ENCODE measurements around the gene ANAPC2. TPM values are rescaled to one million over a fixed set of nuclear protein-coding genes. Genes with fewer than 3 reads are reported as not detected.
A peak's percentile ranks its signal among the peaks of the same experiment; 100 is the strongest.

ANAPC2 gene
- total and polyA plus RNA-seq, 10 donors, result 27.8 to 93.0 (median 55.3) TPM

DNA sequence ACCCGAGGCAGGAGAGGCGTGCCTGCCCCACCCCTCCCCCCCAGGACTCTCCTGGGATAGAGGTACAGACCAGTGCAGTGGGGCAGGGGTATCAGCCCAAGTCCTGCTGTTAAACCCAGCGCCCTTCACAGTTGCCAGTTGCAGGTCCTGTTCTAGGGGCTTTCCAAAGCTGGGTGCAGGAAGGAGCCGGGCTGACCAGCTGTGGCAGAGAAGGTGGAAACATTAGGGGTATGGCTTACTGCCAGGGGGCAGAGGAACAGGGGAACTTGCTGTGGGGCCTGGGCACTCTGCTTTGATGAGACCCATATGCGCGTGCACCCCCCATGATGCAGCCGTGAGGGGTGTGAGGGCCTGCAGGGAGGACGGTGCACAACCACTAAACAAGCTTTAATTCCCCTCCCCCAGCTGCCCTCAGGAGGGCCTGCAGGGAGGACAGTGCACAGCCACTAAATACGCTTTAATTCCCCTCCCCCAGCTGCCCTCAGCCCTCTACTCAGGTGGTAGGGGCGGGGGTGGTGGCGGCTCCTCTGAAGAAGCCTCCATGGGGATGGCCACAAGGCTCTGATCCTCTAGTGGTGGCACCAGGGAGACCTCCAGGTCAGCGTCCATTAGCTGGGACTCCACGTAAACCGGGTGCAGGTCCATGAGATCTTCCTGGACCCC, 17.7 kb downstream of the ANAPC2 start:
- peaks cover 10 to 100% (median 71%) of the 10 kb centered on the region in 7 donors for H3K27me3 ChIP-seq (replicated peaks in 1 of 7)
- H3K9me3 ChIP-seq, result no peaks in the 10 kb centered on the region

DNA sequence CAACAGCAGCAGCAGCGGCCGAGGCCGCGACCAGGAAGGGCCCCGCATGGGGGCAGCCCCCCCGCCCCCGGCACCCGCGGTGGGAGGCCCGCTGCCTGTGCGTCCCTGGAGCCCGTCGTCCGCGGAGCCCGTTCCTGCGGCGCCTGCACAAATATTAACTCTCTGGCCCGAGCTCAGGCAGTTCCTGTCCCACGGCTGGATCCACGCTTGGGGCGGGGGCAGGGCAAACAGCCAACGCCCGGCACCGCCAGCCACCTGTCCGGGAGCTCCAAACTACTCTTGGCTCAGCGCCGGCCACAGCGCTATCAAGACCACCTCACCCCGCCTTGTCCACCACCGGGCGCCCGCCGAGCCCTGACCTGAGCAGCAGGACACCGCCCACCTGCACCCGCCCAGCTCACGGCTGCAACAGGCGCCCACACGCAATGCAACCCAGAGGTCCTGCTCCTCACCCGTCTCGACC, 18.4 kb downstream of the ANAPC2 start, which contains the start of gene LRRC26:
LRRC26 (minus strand) TSS at position 156 of the 463 bp plus-strand sequence; CDS start at position 48, 108 bp downstream.
- H3K27ac ChIP-seq, result no peak within 1 kb of the TSS
- H3K9me3 ChIP-seq, result no peaks in the 10 kb centered on the region
- WGBS, 5 donors, result 12 to 23% (median 17%) methylated on average over 24 to 41 of the region's 41 CpGs
- DNase-seq, result no peak
- no peaks in the 10 kb centered on the region for H3K36me3 ChIP-seq
- H3K4me1 ChIP-seq, result peaks cover 12 to 50% (median 35%) of the 10 kb centered on the region in 6 donors
- TF ChIP-seq POLR2A (IDR thresholded peaks at IDR 0.05), result no peak
- TF ChIP-seq, protein P1, sequence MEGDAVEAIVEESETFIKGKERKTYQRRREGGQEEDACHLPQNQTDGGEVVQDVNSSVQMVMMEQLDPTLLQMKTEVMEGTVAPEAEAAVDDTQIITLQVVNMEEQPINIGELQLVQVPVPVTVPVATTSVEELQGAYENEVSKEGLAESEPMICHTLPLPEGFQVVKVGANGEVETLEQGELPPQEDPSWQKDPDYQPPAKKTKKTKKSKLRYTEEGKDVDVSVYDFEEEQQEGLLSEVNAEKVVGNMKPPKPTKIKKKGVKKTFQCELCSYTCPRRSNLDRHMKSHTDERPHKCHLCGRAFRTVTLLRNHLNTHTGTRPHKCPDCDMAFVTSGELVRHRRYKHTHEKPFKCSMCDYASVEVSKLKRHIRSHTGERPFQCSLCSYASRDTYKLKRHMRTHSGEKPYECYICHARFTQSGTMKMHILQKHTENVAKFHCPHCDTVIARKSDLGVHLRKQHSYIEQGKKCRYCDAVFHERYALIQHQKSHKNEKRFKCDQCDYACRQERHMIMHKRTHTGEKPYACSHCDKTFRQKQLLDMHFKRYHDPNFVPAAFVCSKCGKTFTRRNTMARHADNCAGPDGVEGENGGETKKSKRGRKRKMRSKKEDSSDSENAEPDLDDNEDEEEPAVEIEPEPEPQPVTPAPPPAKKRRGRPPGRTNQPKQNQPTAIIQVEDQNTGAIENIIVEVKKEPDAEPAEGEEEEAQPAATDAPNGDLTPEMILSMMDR (IDR thresholded peaks at IDR 0.05 in 8 of 11, conservative IDR thresholded peaks at IDR 0.05 in 3 of 11), result no peak
- no peak for TF ChIP-seq POLR2AphosphoS5 (IDR thresholded peaks at IDR 0.05)
- peaks cover 10 to 100% (median 78%) of the 10 kb centered on the region in 7 donors for H3K27me3 ChIP-seq (replicated peaks in 1 of 7)
- H3K4me3 ChIP-seq, result peak within 1 kb of the TSS; percentile 3 to 68 (median 36)
- intact Hi-C loops (cut with DNase I; ENCODE audit: low total_unique reads), result no loop called here

More for the DNA sequence above, 17.7 kb downstream of the ANAPC2 start:
- peaks cover 12 to 57% (median 35%) of the 10 kb centered on the region in 6 donors for H3K4me1 ChIP-seq
- intact Hi-C loops (cut with DNase I; ENCODE audit: low total_unique reads), result no loop called here
- H3K36me3 ChIP-seq, result no peaks in the 10 kb centered on the region
- WGBS, 5 donors, result 45 to 60% (median 52%) methylated on average over 13 to 14 of the region's 14 CpGs
- H3K27ac ChIP-seq, result no peak overlapping the region
- H3K4me3 ChIP-seq, result no peak overlapping the region
- DNase-seq, result no peak
- TF ChIP-seq, protein P1 (IDR thresholded peaks at IDR 0.05 in 8 of 11, conservative IDR thresholded peaks at IDR 0.05 in 3 of 11), result no peak
- TF ChIP-seq POLR2AphosphoS5 (IDR thresholded peaks at IDR 0.05), result no peak
- TF ChIP-seq POLR2A (IDR thresholded peaks at IDR 0.05), result no peak

DNA sequence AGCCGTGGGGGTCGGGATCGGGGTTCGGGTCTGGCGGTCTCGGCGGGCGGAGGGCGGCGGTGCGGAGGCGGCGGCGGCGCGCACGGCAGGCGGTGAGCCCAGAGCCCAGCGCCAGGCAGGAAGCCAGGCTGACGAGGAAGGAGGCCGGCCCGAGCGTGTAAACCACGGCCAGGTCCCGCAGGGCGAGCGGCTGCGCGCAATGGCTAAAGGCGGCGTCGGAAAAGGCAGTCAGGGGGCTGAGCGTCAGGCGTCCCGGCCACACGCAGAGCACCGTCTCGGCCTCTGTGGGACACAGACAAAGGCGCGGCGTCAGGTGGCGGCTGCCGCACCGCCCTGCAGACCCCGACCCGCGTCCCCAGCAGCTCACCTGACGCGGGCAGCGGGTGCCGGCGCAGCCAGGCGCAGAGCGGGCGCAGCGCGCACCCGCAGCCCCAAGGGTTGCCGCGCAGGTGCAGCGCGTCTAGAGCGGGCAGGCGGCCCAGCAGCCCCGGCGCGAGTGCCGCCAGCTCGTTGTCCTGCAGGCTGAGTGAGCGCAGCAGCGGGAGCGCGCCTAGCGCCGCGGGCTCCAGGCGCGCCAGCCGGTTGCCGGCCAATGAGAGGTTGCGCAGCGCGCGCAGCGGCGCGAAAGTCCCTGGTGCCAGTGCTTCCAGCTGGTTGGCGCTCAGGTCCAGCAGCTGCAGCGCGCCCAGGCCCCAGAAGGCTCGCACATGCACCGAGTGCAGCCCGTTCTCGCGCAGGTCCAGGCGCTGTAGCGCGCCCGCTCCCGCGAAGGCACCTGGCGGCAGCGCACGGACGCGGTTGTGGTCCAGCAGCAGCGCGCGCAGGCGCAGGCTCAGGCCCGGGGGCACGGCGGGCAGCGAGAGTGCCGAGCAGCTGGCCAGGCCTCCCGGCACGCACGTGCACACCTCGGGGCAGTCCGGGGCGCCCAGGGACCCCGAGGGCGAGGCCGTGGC, 19.2 kb downstream of the ANAPC2 start:
- no peak for DNase-seq
- H3K36me3 ChIP-seq, result no peaks in the 10 kb centered on the region
- H3K4me1 ChIP-seq, result peaks cover 12 to 42% (median 34%) of the 10 kb centered on the region in 6 donors
- H3K27me3 ChIP-seq (replicated peaks in 1 of 7), result peaks cover 13 to 100% (median 85%) of the 10 kb centered on the region in 7 donors
- no peak overlapping the region for H3K27ac ChIP-seq
- intact Hi-C loops (cut with DNase I; ENCODE audit: low total_unique reads), result no loop called here
- TF ChIP-seq, protein P1 (IDR thresholded peaks at IDR 0.05 in 8 of 11, conservative IDR thresholded peaks at IDR 0.05 in 3 of 11), result no peak
- no peak for TF ChIP-seq POLR2A (IDR thresholded peaks at IDR 0.05)
- TF ChIP-seq POLR2AphosphoS5 (IDR thresholded peaks at IDR 0.05), result no peak
- H3K4me3 ChIP-seq, result peak overlapping the region; percentile 3 to 68 (median 36)
- no peaks in the 10 kb centered on the region for H3K9me3 ChIP-seq
- WGBS, 5 donors, result 0 to 1% (median 1%) methylated on average over 2 to 124 of the region's 124 CpGs

All from spleen (tissue), 11 donors.